HCT116 (cell line): ENCODE data around the gene FN3KRP. TPM values are rescaled to one million over a fixed set of nuclear protein-coding genes. Genes with fewer than 3 reads are reported as not detected.

ENCODE experiments used
- ATAC-seq: fragments of 200-7000 bp; cut with Tn5 transposase; 2 replicates; pipeline ENCODE4 v1.9.1; 2020; ENCODE audit warnings: mild to moderate bottlenecking, moderate library complexity
- BruUV-seq: library from RNA; stranded (reverse); fragments of 400-500 nt; replicated peaks from 2 replicates; lab custom pipeline; 2021; lab: Mats Ljungman, UMichigan
- CTCF ChIA-PET: fragments of 300-600 bp; sonication (Branson Sonifier 250); formaldehyde crosslinking; loops from one replicate; lab custom pipeline; 2021; ENCODE audit warnings: antibody characterized with exemption; lab: Charles Lee
- POLR2A ChIA-PET: fragments of 300-600, 350-600 bp; sonication (Branson Sonifier 250); formaldehyde crosslinking; loops from one replicate; lab custom pipeline; 2021; ENCODE audit warnings: antibody characterized with exemption; lab: Charles Lee
- RAD21 ChIA-PET, 2 experiments: fragments of 300-600 bp; sonication (Branson Sonifier 250); formaldehyde crosslinking; loops; one replicate each; lab custom pipeline; 2023; ENCODE audit warnings: low total read pairs in 2 of 2; ENCODE audit not compliant: uncharacterized antibody in 2 of 2, unreplicated experiment in 2 of 2, low non-redundant PET in 1 of 2; lab: Charles Lee
- DNase-seq: peaks from one replicate; pipeline ENCODE4 v3.0.0-alpha.2; 2010; ENCODE audit warnings: low read depth, low spot score
- H2AFZ ChIP-seq: fragments of 200-600 bp; shearing (Covaris generic), sonication (generic); 2 replicates; pipeline ENCODE4 v1.6.1; 2017; ENCODE audit warnings: low read depth, mixed run types, mixed read lengths, antibody characterized with exemption, low read length; ENCODE audit not compliant: poor library complexity, severe bottlenecking
- H3K27ac ChIP-seq: 2 replicates; pipeline ENCODE4 v1.5.1; 2012; ENCODE audit warnings: low read depth, low read length
- H3K27me3 ChIP-seq: fragments of 200-600 bp; sonication (generic); 2 replicates; pipeline ENCODE4 v1.6.1; 2016; ENCODE audit warnings: mixed run types, low read length, mixed read lengths; ENCODE audit not compliant: insufficient read depth
- H3K36me3 ChIP-seq, 2 experiments: fragments of 200-500 bp in 1 of 2; fragments of 200-600 bp in 1 of 2; sonication (Bioruptor generic) in 1 of 2; sonication (generic) in 1 of 2; 2 replicates each; pipeline versions ENCODE4 v1.5.1 to v1.6.1; 2014 to 2016; ENCODE audit warnings: low read length in 2 of 2, inconsistent platforms in 1 of 2, mixed read lengths in 1 of 2, mixed run types in 1 of 2; ENCODE audit not compliant: insufficient read depth in 2 of 2, control insufficient read depth in 1 of 2
- H3K4me1 ChIP-seq, 2 experiments: fragments of 200-600 bp in 1 of 2; sonication (generic) in 1 of 2; 2 replicates each; pipeline versions ENCODE4 v1.5.1 to v1.6.1; 2012 to 2017; ENCODE audit warnings: low read length in 2 of 2, inconsistent platforms in 1 of 2, mild to moderate bottlenecking in 1 of 2, mixed read lengths in 1 of 2, mixed run types in 1 of 2, moderate library complexity in 1 of 2; ENCODE audit not compliant: insufficient read depth in 2 of 2, control insufficient read depth in 1 of 2
- H3K4me2 ChIP-seq: fragments of 200-600 bp; sonication (generic); 2 replicates; pipeline ENCODE4 v1.6.1; 2017; ENCODE audit warnings: mixed run types, low read length, mixed read lengths
- H3K4me3 ChIP-seq, 2 experiments: fragments of 200-600 bp in 1 of 2; sonication (generic) in 1 of 2; replicated peaks in 1 of 2; 2 replicates each; pipeline ENCODE4 v1.5.1; 2011 to 2016; ENCODE audit warnings: low read length in 2 of 2, control low read depth in 1 of 2, low read depth in 1 of 2, mild to moderate bottlenecking in 1 of 2, mixed read lengths in 1 of 2, mixed run types in 1 of 2
- H3K79me2 ChIP-seq: fragments of 200-600 bp; sonication (generic); 2 replicates; pipeline ENCODE4 v1.6.1; 2017; ENCODE audit warnings: mild to moderate bottlenecking, mixed run types, low read length, moderate library complexity, mixed read lengths; ENCODE audit not compliant: insufficient read depth
- H3K9ac ChIP-seq: fragments of 200-600 bp; sonication (generic); 2 replicates; pipeline ENCODE4 v1.6.1; 2016; ENCODE audit warnings: low read length, mixed read lengths
- H3K9me2 ChIP-seq: fragments of 200-600 bp; sonication (generic), shearing (Covaris generic); 2 replicates; pipeline ENCODE4 v1.6.1; 2017; ENCODE audit warnings: mixed run types, mild to moderate bottlenecking, moderate library complexity; ENCODE audit not compliant: insufficient read depth
- H3K9me3 ChIP-seq, 2 experiments: fragments of 200-500 bp in 1 of 2; fragments of 200-600 bp in 1 of 2; sonication (Bioruptor generic) in 1 of 2; sonication (generic) in 1 of 2; 2 replicates each; pipeline ENCODE4 v1.6.1; 2014 to 2017; ENCODE audit warnings: low read length in 2 of 2, mixed read lengths in 2 of 2, inconsistent platforms in 1 of 2, low read depth in 1 of 2, mild to moderate bottlenecking in 1 of 2, mixed run types in 1 of 2, moderate library complexity in 1 of 2; ENCODE audit not compliant: control insufficient read depth in 1 of 2, insufficient read depth in 1 of 2
- H4K20me1 ChIP-seq: fragments of 200-600 bp; sonication (generic), shearing (Covaris generic); 2 replicates; pipeline ENCODE4 v1.6.1; 2017; ENCODE audit warnings: mixed run types, mild to moderate bottlenecking, moderate library complexity; ENCODE audit not compliant: insufficient read depth
- ATF3 ChIP-seq: IDR thresholded peaks from 2 replicates; pipeline ENCODE4 v1.6.1; 2012
- CBX3 ChIP-seq: IDR thresholded peaks from 2 replicates; pipeline ENCODE4 v1.6.1; 2012; ENCODE audit warnings: low read depth
- EGR1 ChIP-seq: IDR thresholded peaks from 2 replicates; pipeline ENCODE4 v1.6.1; 2012; ENCODE audit warnings: low read depth
- EZH2 ChIP-seq: fragments of 200-600 bp; sonication (generic); IDR thresholded peaks from 2 replicates; pipeline ENCODE4 v1.6.1; 2017; ENCODE audit warnings: antibody characterized with exemption, mixed run types
- EZH2phosphoT487 ChIP-seq: fragments of 200-600 bp; IDR thresholded peaks from 2 replicates; pipeline ENCODE4 v1.6.1; 2018; ENCODE audit warnings: antibody characterized with exemption, borderline replicate concordance
- FOSL1 ChIP-seq: IDR thresholded peaks from 2 replicates; pipeline ENCODE4 v1.6.1; 2012; ENCODE audit warnings: low read depth
- JUND ChIP-seq: IDR thresholded peaks from 2 replicates; pipeline ENCODE4 v1.6.1; 2012
- MAX ChIP-seq: IDR thresholded peaks from 2 replicates; pipeline ENCODE4 v1.6.1; 2012
- POLR2AphosphoS5 ChIP-seq: IDR thresholded peaks from 2 replicates; pipeline ENCODE4 v1.6.1; 2011; ENCODE audit warnings: mild to moderate bottlenecking, low read depth, low read length, moderate library complexity
- REST ChIP-seq: IDR thresholded peaks from 2 replicates; pipeline ENCODE4 v1.6.1; 2012; ENCODE audit warnings: low read depth
- SIN3A ChIP-seq: IDR thresholded peaks from 2 replicates; pipeline ENCODE4 v1.6.1; 2012; ENCODE audit warnings: low read depth
- SP1 ChIP-seq: IDR thresholded peaks from 2 replicates; pipeline ENCODE4 v1.6.1; 2012; ENCODE audit warnings: low read depth
- SRF ChIP-seq: IDR thresholded peaks from 2 replicates; pipeline ENCODE4 v1.6.1; 2012; ENCODE audit warnings: low read depth
- TCF7L2 ChIP-seq: IDR thresholded peaks from 2 replicates; pipeline ENCODE4 v1.7.0; 2011; ENCODE audit warnings: borderline replicate concordance, inconsistent platforms; ENCODE audit not compliant: insufficient read depth, insufficient read length; ENCODE audit errors: extremely low read depth
- YY1 ChIP-seq: IDR thresholded peaks from 2 replicates; pipeline ENCODE4 v1.6.1; 2011; ENCODE audit warnings: low read length, low read depth, moderate library complexity, mild to moderate bottlenecking; ENCODE audit not compliant: insufficient replicate concordance; ENCODE audit errors: extremely low read depth
- ZBTB33 ChIP-seq: IDR thresholded peaks from 2 replicates; pipeline ENCODE4 v1.6.1; 2011; ENCODE audit warnings: mild to moderate bottlenecking, low read length, moderate library complexity; ENCODE audit not compliant: insufficient replicate concordance; ENCODE audit errors: extremely low read depth
- ZNF274 ChIP-seq: fragments of 200-500 bp; sonication (Bioruptor generic); IDR thresholded peaks from 2 replicates; pipeline ENCODE4 v1.6.1; 2014; ENCODE audit warnings: mild to moderate bottlenecking, low read depth, low read length, inconsistent platforms
- intact Hi-C: fragments of 100-400 bp; cut with micrococcal nuclease; formaldehyde crosslinking; loops from 2 replicates; pipeline ENCODE4 v1.10.0; 2022
- total RNA-seq: library from RNA; stranded (reverse); gene quantifications from one replicate; pipeline ENCODE4 v1.2.1, GENCODE V29; 2021; ENCODE audit not compliant: unreplicated experiment

The FN3KRP gene
- total RNA-seq, 1 experiment from 2014 or later: 35.2 TPM

- no peak overlapping the region for H3K4me3 ChIP-seq
- DNase-seq (no peak), ATAC-seq (no peak)
- no TSS peak for BruUV-seq
- peaks cover 0 to 5% of the 10 kb centered on the region in 2 experiments; a peak in 1 of 4 replicates for H3K36me3 ChIP-seq
- POLR2A ChIA-PET: no interaction called here
- no peaks in the 10 kb centered on the region for H3K79me2 ChIP-seq
- H3K9me3 ChIP-seq: peaks cover 11 to 34% of the 10 kb centered on the region in 2 experiments; a peak in 3 of 4 replicates
- no peak overlapping the region for H2AFZ ChIP-seq
- H3K9me2 ChIP-seq: no peaks in the 10 kb centered on the region
- CTCF ChIA-PET: no interaction called here
- H3K27ac ChIP-seq: no peak overlapping the region
- H3K9ac ChIP-seq: no peak overlapping the region
- H4K20me1 ChIP-seq: no peaks in the 10 kb centered on the region
- RAD21 ChIA-PET: no interaction called here
- no peaks in the 10 kb centered on the region for H3K27me3 ChIP-seq
- no peak overlapping the region for H3K4me2 ChIP-seq
- intact Hi-C loops: no loop called here
- TF ChIP-seq CBX3 (no peak), EZH2 (no peak), ZBTB33 (no peak), SP1 (no peak), SIN3A (no peak), REST (no peak), TCF7L2 (no peak), YY1 (no peak), EZH2phosphoT487 (no peak), ZNF274 (no peak), JUND (no peak), POLR2AphosphoS5 (no peak), ATF3 (no peak), SRF (no peak), EGR1 (no peak), FOSL1 (no peak), MAX (no peak)
- no peaks in the 10 kb centered on the region for H3K4me1 ChIP-seq
Measured at GRCh38 chr17:82745524-82745923, 29.0 kb downstream of the FN3KRP start.
